ENCODE results near the gene ABHD3.
"Not testable (repeated sequence)": the region's sequence is repeated elsewhere in the genome, so short reads cannot be mapped to it uniquely, and the experiment has no call there.

The ABHD3 gene

GRCh38 chr18:21702602-21703001 is 2.0 kb downstream of the ABHD3 start:
- Histone ChIP-seq H3K27ac (ENCODE audit: low read depth, low read length) (no peak overlapping the region), H3K27me3 (ENCODE audit: insufficient read depth, low read length) (peaks cover 18% of the 10 kb centered on the region; the same call in 1 of the 2 replicates), H3K36me3 (ENCODE audit: insufficient read depth, low read length) (peaks cover 7% of the 10 kb centered on the region), H3K4me3 (ENCODE audit: low read length) (peak overlapping the region; percentile 89; the same call in 1 of the 2 replicates), H3K4me1 (ENCODE audit: insufficient read depth, low read length) (no peaks in the 10 kb centered on the region), H3K9me3 (ENCODE audit: insufficient read depth, low read depth, low read length) (peaks cover 8% of the 10 kb centered on the region), H3K9ac (ENCODE audit: low read depth, low read length) (no peak overlapping the region)
- 100% methylated on average over 1 of the region's 5 CpGs for WGBS

GRCh38 chr18:21701621-21702020 is 3.0 kb downstream of the ABHD3 start:
- 93% methylated on average over 1 of the region's 2 CpGs for WGBS
- Histone ChIP-seq H3K9me3 (ENCODE audit: insufficient read depth, low read depth, low read length) (peaks cover 8% of the 10 kb centered on the region), H3K27ac (ENCODE audit: low read depth, low read length) (no peak overlapping the region), H3K9ac (ENCODE audit: low read depth, low read length) (no peak overlapping the region), H3K27me3 (ENCODE audit: insufficient read depth, low read length) (peaks cover 18% of the 10 kb centered on the region; the same call in 1 of the 2 replicates), H3K4me1 (ENCODE audit: insufficient read depth, low read length) (no peaks in the 10 kb centered on the region), H3K36me3 (ENCODE audit: insufficient read depth, low read length) (peaks cover 7% of the 10 kb centered on the region), H3K4me3 (ENCODE audit: low read length) (no peak overlapping the region)

- Histone ChIP-seq H3K9ac (ENCODE audit: low read depth, low read length) (no peak overlapping the region), H3K4me3 (ENCODE audit: low read length) (no peak overlapping the region), H3K27ac (ENCODE audit: low read depth, low read length) (no peak overlapping the region), H3K9me3 (ENCODE audit: insufficient read depth, low read depth, low read length) (peaks cover 1% of the 10 kb centered on the region; the same call in 1 of the 2 replicates), H3K27me3 (ENCODE audit: insufficient read depth, low read length) (peaks cover 17% of the 10 kb centered on the region; the same call in 1 of the 2 replicates), H3K4me1 (ENCODE audit: insufficient read depth, low read length) (no peaks in the 10 kb centered on the region), H3K36me3 (ENCODE audit: insufficient read depth, low read length) (peaks cover 7% of the 10 kb centered on the region)
- WGBS, result 95% methylated on average over 6 of the region's 6 CpGs
Measured at GRCh38 chr18:21700528-21701075, 4.0 kb downstream of the ABHD3 start.

- Histone ChIP-seq H3K27me3 (ENCODE audit: insufficient read depth, low read length) (no peaks in the 10 kb centered on the region), H3K4me3 (ENCODE audit: low read length) (no peak overlapping the region), H3K9ac (ENCODE audit: low read depth, low read length) (no peak overlapping the region), H3K9me3 (ENCODE audit: insufficient read depth, low read depth, low read length) (peaks cover 8% of the 10 kb centered on the region; the same call in 1 of the 2 replicates), H3K36me3 (ENCODE audit: insufficient read depth, low read length) (peaks cover 6% of the 10 kb centered on the region; the same call in 1 of the 2 replicates), H3K4me1 (ENCODE audit: insufficient read depth, low read length) (no peaks in the 10 kb centered on the region), H3K27ac (ENCODE audit: low read depth, low read length) (no peak overlapping the region)
- 95% methylated on average over 2 of the region's 2 CpGs for WGBS
Measured at GRCh38 chr18:21693322-21693721, 11.3 kb downstream of the ABHD3 start.

- Histone ChIP-seq H3K4me1 (ENCODE audit: insufficient read depth, low read length) (no peaks in the 10 kb centered on the region), H3K36me3 (ENCODE audit: insufficient read depth, low read length) (peaks cover 6% of the 10 kb centered on the region; the same call in 1 of the 2 replicates), H3K27ac (ENCODE audit: low read depth, low read length) (no peak overlapping the region), H3K27me3 (ENCODE audit: insufficient read depth, low read length) (no peaks in the 10 kb centered on the region), H3K4me3 (ENCODE audit: low read length) (no peak overlapping the region), H3K9me3 (ENCODE audit: insufficient read depth, low read depth, low read length) (peaks cover 8% of the 10 kb centered on the region; the same call in 1 of the 2 replicates), H3K9ac (ENCODE audit: low read depth, low read length) (no peak overlapping the region)
- no CpG with 5 or more reads among the region's 1 CpG for WGBS
Measured at GRCh38 chr18:21689736-21690135, 14.8 kb downstream of the ABHD3 start.

- H3K9me3 ChIP-seq (ENCODE audit: insufficient read depth, low read depth, low read length), result peaks cover 8% of the 10 kb centered on the region; the same call in 1 of the 2 replicates
- peaks cover 16% of the 10 kb centered on the region for H3K4me1 ChIP-seq (ENCODE audit: insufficient read depth, low read length)
- H3K27ac ChIP-seq (ENCODE audit: low read depth, low read length), result no peak overlapping the region
- H3K4me3 ChIP-seq (ENCODE audit: low read length), result no peak overlapping the region
- no peaks in the 10 kb centered on the region for H3K27me3 ChIP-seq (ENCODE audit: insufficient read depth, low read length)
- WGBS, result 84% methylated on average over 8 of the region's 8 CpGs
- H3K36me3 ChIP-seq (ENCODE audit: insufficient read depth, low read length), result peaks cover 4% of the 10 kb centered on the region; the same call in 1 of the 2 replicates
- no peak overlapping the region for H3K9ac ChIP-seq (ENCODE audit: low read depth, low read length)
Measured at GRCh38 chr18:21686282-21687105, 18.1 kb downstream of the ABHD3 start.

- WGBS, result 97% methylated on average over 12 of the region's 12 CpGs
- H3K4me3 ChIP-seq (ENCODE audit: low read length); H3K27ac ChIP-seq (ENCODE audit: low read depth, low read length): not testable (repeated sequence)
Measured at GRCh38 chr18:21685556-21685981, 19.0 kb downstream of the ABHD3 start.

GRCh38 chr18:21684731-21685130 is 19.8 kb downstream of the ABHD3 start:
- no peak overlapping the region for H3K9ac ChIP-seq (ENCODE audit: low read depth, low read length)
- peaks cover 16% of the 10 kb centered on the region for H3K4me1 ChIP-seq (ENCODE audit: insufficient read depth, low read length)
- H3K27ac ChIP-seq (ENCODE audit: low read depth, low read length), result no peak overlapping the region
- 100% methylated on average over 1 of the region's 2 CpGs for WGBS
- H3K27me3 ChIP-seq (ENCODE audit: insufficient read depth, low read length), result no peaks in the 10 kb centered on the region
- peaks cover 4% of the 10 kb centered on the region; the same call in 1 of the 2 replicates for H3K9me3 ChIP-seq (ENCODE audit: insufficient read depth, low read depth, low read length)
- no peak overlapping the region for H3K4me3 ChIP-seq (ENCODE audit: low read length)
- no peaks in the 10 kb centered on the region for H3K36me3 ChIP-seq (ENCODE audit: insufficient read depth, low read length)

More at GRCh38 chr18:21685556-21685981, 19.0 kb downstream of the ABHD3 start:
- peaks cover 16% of the 10 kb centered on the region for H3K4me1 ChIP-seq (ENCODE audit: insufficient read depth, low read length)
- H3K9ac ChIP-seq (ENCODE audit: low read depth, low read length); H3K9me3 ChIP-seq (ENCODE audit: insufficient read depth, low read depth, low read length); H3K36me3 ChIP-seq (ENCODE audit: insufficient read depth, low read length); H3K27me3 ChIP-seq (ENCODE audit: insufficient read depth, low read length): not testable (repeated sequence)

GRCh38 chr18:21682371-21683051 is 22.1 kb downstream of the ABHD3 start:
- no peak overlapping the region for H3K4me3 ChIP-seq (ENCODE audit: low read length)
- no peaks in the 10 kb centered on the region for H3K9me3 ChIP-seq (ENCODE audit: insufficient read depth, low read depth, low read length)
- 70% methylated on average over 11 of the region's 11 CpGs for WGBS
- H3K27me3 ChIP-seq (ENCODE audit: insufficient read depth, low read length), result no peaks in the 10 kb centered on the region
- H3K27ac ChIP-seq (ENCODE audit: low read depth, low read length), result peak overlapping the region; percentile 59; the same call in 1 of the 2 replicates
- H3K9ac ChIP-seq (ENCODE audit: low read depth, low read length), result no peak overlapping the region
- H3K4me1 ChIP-seq (ENCODE audit: insufficient read depth, low read length), result peaks cover 16% of the 10 kb centered on the region
- H3K36me3 ChIP-seq (ENCODE audit: insufficient read depth, low read length), result no peaks in the 10 kb centered on the region

- H3K27ac ChIP-seq (ENCODE audit: low read depth, low read length), result no peak overlapping the region
- no peak overlapping the region for H3K4me3 ChIP-seq (ENCODE audit: low read length)
- H3K36me3 ChIP-seq (ENCODE audit: insufficient read depth, low read length), result no peaks in the 10 kb centered on the region
- peaks cover 20% of the 10 kb centered on the region for H3K4me1 ChIP-seq (ENCODE audit: insufficient read depth, low read length)
- H3K9me3 ChIP-seq (ENCODE audit: insufficient read depth, low read depth, low read length), result no peaks in the 10 kb centered on the region
- WGBS, result 97% methylated on average over 6 of the region's 6 CpGs
- no peak overlapping the region for H3K9ac ChIP-seq (ENCODE audit: low read depth, low read length)
- no peaks in the 10 kb centered on the region for H3K27me3 ChIP-seq (ENCODE audit: insufficient read depth, low read length)
Measured at GRCh38 chr18:21680161-21680560, 24.4 kb downstream of the ABHD3 start.

GRCh38 chr18:21678859-21679258 is 25.7 kb downstream of the ABHD3 start:
- no peak overlapping the region for H3K27ac ChIP-seq (ENCODE audit: low read depth, low read length)
- H3K9me3 ChIP-seq (ENCODE audit: insufficient read depth, low read depth, low read length), result no peaks in the 10 kb centered on the region
- H3K4me3 ChIP-seq (ENCODE audit: low read length), result no peak overlapping the region
- H3K36me3 ChIP-seq (ENCODE audit: insufficient read depth, low read length), result no peaks in the 10 kb centered on the region
- 80% methylated on average over 1 of the region's 1 CpG for WGBS
- no peak overlapping the region for H3K9ac ChIP-seq (ENCODE audit: low read depth, low read length)
- H3K27me3 ChIP-seq (ENCODE audit: insufficient read depth, low read length), result no peaks in the 10 kb centered on the region
- peaks cover 20% of the 10 kb centered on the region for H3K4me1 ChIP-seq (ENCODE audit: insufficient read depth, low read length)
